ENCODE results near the gene KIF2C.

The KIF2C gene

GRCh38 chr1:44718091-44718490 lies 21.5 kb upstream of the KIF2C start:
- Histone ChIP-seq H3K4me1 (ENCODE audit: control insufficient read depth in 2 of 2, insufficient read depth in 2 of 2, low read length in 2 of 2) (no peaks in the 10 kb centered on the region), H3K36me3 (ENCODE audit: control insufficient read depth in 2 of 2, insufficient read depth in 2 of 2, low read length in 2 of 2) (no peaks in the 10 kb centered on the region), H3K9ac (ENCODE audit: low read depth in 1 of 2, low read length in 2 of 2) (no peak overlapping the region), H3K9me3 (ENCODE audit: control insufficient read depth in 2 of 2, low read length in 2 of 2) (no peaks in the 10 kb centered on the region), H3K27ac (ENCODE audit: low read depth in 2 of 2, low read length in 2 of 2) (no peak overlapping the region), H3K27me3 (ENCODE audit: control insufficient read depth in 2 of 2, insufficient read depth in 2 of 2, low read length in 2 of 2) (no peaks in the 10 kb centered on the region), H3K4me3 (ENCODE audit: low read length in 2 of 2) (no peak overlapping the region)

DNA sequence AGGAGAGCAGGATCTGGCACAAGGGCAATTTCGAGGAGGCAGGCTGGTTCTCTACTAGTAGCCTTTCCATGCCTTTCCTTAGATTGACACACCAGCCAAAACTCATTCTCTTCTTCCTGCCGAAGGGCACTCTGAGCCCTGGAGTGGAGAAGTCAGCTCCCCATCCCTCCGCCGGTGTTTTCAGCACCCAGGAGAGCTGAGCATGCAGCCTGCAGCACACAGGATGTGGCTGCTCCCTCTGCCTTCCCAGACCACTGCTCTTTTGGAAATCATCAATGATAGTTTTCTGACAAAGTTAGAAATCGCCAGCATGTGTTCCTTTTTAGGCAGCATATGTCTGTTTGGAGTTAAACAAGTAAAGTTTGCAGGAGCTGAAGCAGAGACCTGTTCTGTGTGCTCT lies 20.3 kb upstream of the KIF2C start:
- Histone ChIP-seq H3K4me3 (ENCODE audit: low read length in 2 of 2) (no peak overlapping the region), H3K36me3 (ENCODE audit: control insufficient read depth in 2 of 2, insufficient read depth in 2 of 2, low read length in 2 of 2) (no peaks in the 10 kb centered on the region), H3K4me1 (ENCODE audit: control insufficient read depth in 2 of 2, insufficient read depth in 2 of 2, low read length in 2 of 2) (no peaks in the 10 kb centered on the region), H3K9ac (ENCODE audit: low read depth in 1 of 2, low read length in 2 of 2) (no peak overlapping the region), H3K27me3 (ENCODE audit: control insufficient read depth in 2 of 2, insufficient read depth in 2 of 2, low read length in 2 of 2) (no peaks in the 10 kb centered on the region), H3K9me3 (ENCODE audit: control insufficient read depth in 2 of 2, low read length in 2 of 2) (no peaks in the 10 kb centered on the region), H3K27ac (ENCODE audit: low read depth in 2 of 2, low read length in 2 of 2) (no peak overlapping the region)

GRCh38 chr1:44720281-44720680 lies 19.4 kb upstream of the KIF2C start:
- H3K36me3 ChIP-seq (ENCODE audit: control insufficient read depth in 2 of 2, insufficient read depth in 2 of 2, low read length in 2 of 2): no peaks in the 10 kb centered on the region
- H3K4me1 ChIP-seq (ENCODE audit: control insufficient read depth in 2 of 2, insufficient read depth in 2 of 2, low read length in 2 of 2): no peaks in the 10 kb centered on the region
- no peaks in the 10 kb centered on the region for H3K27me3 ChIP-seq (ENCODE audit: control insufficient read depth in 2 of 2, insufficient read depth in 2 of 2, low read length in 2 of 2)
- H3K9me3 ChIP-seq (ENCODE audit: control insufficient read depth in 2 of 2, low read length in 2 of 2): no peaks in the 10 kb centered on the region
- H3K27ac ChIP-seq (ENCODE audit: low read depth in 2 of 2, low read length in 2 of 2): no peak overlapping the region
- H3K9ac ChIP-seq (ENCODE audit: low read depth in 1 of 2, low read length in 2 of 2): no peak overlapping the region
- H3K4me3 ChIP-seq (ENCODE audit: low read length in 2 of 2): no peak overlapping the region

GRCh38 chr1:44721485-44722361 lies 17.9 kb upstream of the KIF2C start:
- no peaks in the 10 kb centered on the region for H3K36me3 ChIP-seq (ENCODE audit: control insufficient read depth in 2 of 2, insufficient read depth in 2 of 2, low read length in 2 of 2)
- H3K27ac ChIP-seq (ENCODE audit: low read depth in 2 of 2, low read length in 2 of 2): peak overlapping the region; percentile 20 to 43
- H3K4me3 ChIP-seq (ENCODE audit: low read length in 2 of 2): peak overlapping the region in 1 of 2 donors; percentile 20
- no peaks in the 10 kb centered on the region for H3K27me3 ChIP-seq (ENCODE audit: control insufficient read depth in 2 of 2, insufficient read depth in 2 of 2, low read length in 2 of 2)
- no peaks in the 10 kb centered on the region for H3K4me1 ChIP-seq (ENCODE audit: control insufficient read depth in 2 of 2, insufficient read depth in 2 of 2, low read length in 2 of 2)
- H3K9ac ChIP-seq (ENCODE audit: low read depth in 1 of 2, low read length in 2 of 2): no peak overlapping the region
- H3K9me3 ChIP-seq (ENCODE audit: control insufficient read depth in 2 of 2, low read length in 2 of 2): no peaks in the 10 kb centered on the region

DNA sequence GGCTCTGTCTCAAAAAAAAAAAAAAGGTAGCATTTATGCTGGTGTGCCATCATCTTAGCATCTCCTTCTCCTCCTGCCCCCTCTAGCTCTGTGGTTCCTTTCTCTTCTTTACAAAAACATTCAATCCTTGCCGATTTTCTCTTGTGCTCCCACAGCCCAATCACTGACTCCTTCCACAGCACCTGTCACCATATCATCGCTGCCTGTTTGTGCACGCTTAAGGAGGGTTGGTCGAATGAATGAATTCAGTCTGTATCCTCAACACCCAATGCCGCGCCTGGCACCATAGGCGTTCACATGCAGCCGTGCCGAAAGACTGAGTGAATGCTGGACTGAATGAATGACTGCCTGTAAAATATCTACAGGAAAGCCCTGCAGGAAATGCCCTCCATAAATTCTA lies 16.6 kb upstream of the KIF2C start:
- Histone ChIP-seq H3K27ac (ENCODE audit: low read depth in 2 of 2, low read length in 2 of 2) (peak overlapping the region in 1 of 2 donors; percentile 32), H3K9me3 (ENCODE audit: control insufficient read depth in 2 of 2, low read length in 2 of 2) (no peaks in the 10 kb centered on the region), H3K36me3 (ENCODE audit: control insufficient read depth in 2 of 2, insufficient read depth in 2 of 2, low read length in 2 of 2) (no peaks in the 10 kb centered on the region), H3K4me1 (ENCODE audit: control insufficient read depth in 2 of 2, insufficient read depth in 2 of 2, low read length in 2 of 2) (no peaks in the 10 kb centered on the region), H3K9ac (ENCODE audit: low read depth in 1 of 2, low read length in 2 of 2) (no peak overlapping the region), H3K4me3 (ENCODE audit: low read length in 2 of 2) (peak overlapping the region in 1 of 2 donors; percentile 48), H3K27me3 (ENCODE audit: control insufficient read depth in 2 of 2, insufficient read depth in 2 of 2, low read length in 2 of 2) (no peaks in the 10 kb centered on the region)

- Histone ChIP-seq H3K4me3 (ENCODE audit: low read length in 2 of 2) (peak overlapping the region in 1 of 2 donors; percentile 48), H3K4me1 (ENCODE audit: control insufficient read depth in 2 of 2, insufficient read depth in 2 of 2, low read length in 2 of 2) (no peaks in the 10 kb centered on the region), H3K36me3 (ENCODE audit: control insufficient read depth in 2 of 2, insufficient read depth in 2 of 2, low read length in 2 of 2) (no peaks in the 10 kb centered on the region), H3K9me3 (ENCODE audit: control insufficient read depth in 2 of 2, low read length in 2 of 2) (no peaks in the 10 kb centered on the region), H3K27me3 (ENCODE audit: control insufficient read depth in 2 of 2, insufficient read depth in 2 of 2, low read length in 2 of 2) (no peaks in the 10 kb centered on the region), H3K9ac (ENCODE audit: low read depth in 1 of 2, low read length in 2 of 2) (no peak overlapping the region), H3K27ac (ENCODE audit: low read depth in 2 of 2, low read length in 2 of 2) (peak overlapping the region in 1 of 2 donors; percentile 32)
Observed at GRCh38 chr1:44723496-44724295, 15.9 kb upstream of the KIF2C start.

DNA sequence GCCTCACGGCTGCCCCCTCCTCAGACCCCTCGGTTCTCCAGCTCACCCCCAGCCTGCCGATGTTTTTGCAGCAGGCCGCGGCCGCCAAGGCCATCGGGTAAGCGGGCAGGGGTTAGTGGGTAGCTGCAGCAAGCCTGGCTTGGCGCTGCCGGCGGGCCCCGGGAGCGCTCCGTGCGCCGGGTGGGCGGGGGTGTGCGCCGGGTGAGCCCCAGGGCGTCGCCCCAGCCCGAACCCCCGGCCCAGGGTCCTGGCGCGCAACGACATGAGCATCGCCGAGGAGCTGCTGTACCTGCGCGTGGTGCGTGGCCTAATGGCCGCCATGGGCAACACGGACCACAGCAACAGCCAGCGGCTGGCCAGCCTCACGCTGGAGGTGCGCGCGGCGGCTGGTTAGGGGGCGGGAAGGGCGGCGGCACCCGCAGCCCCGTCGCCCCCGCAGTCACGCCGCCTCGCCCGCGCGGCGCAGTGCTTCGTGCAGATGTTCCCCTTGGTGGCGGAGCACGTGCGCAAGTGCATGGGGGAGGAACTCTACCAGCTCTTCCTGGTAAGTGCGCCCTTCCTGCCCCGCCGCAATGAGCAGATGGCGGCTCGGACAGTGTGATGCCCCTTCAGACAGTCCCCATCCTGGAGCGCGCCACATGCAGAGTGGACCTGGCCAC lies 15.2 kb upstream of the KIF2C start:
- Histone ChIP-seq H3K9ac (ENCODE audit: low read depth in 1 of 2, low read length in 2 of 2) (no peak overlapping the region), H3K4me1 (ENCODE audit: control insufficient read depth in 2 of 2, insufficient read depth in 2 of 2, low read length in 2 of 2) (peaks cover 0 to 2% of the 10 kb centered on the region in 2 donors), H3K9me3 (ENCODE audit: control insufficient read depth in 2 of 2, low read length in 2 of 2) (no peaks in the 10 kb centered on the region), H3K4me3 (ENCODE audit: low read length in 2 of 2) (no peak overlapping the region), H3K27me3 (ENCODE audit: control insufficient read depth in 2 of 2, insufficient read depth in 2 of 2, low read length in 2 of 2) (no peaks in the 10 kb centered on the region), H3K36me3 (ENCODE audit: control insufficient read depth in 2 of 2, insufficient read depth in 2 of 2, low read length in 2 of 2) (no peaks in the 10 kb centered on the region), H3K27ac (ENCODE audit: low read depth in 2 of 2, low read length in 2 of 2) (no peak overlapping the region)

- Histone ChIP-seq H3K9ac (ENCODE audit: low read depth in 1 of 2, low read length in 2 of 2) (no peak overlapping the region), H3K27ac (ENCODE audit: low read depth in 2 of 2, low read length in 2 of 2) (no peak overlapping the region), H3K27me3 (ENCODE audit: control insufficient read depth in 2 of 2, insufficient read depth in 2 of 2, low read length in 2 of 2) (no peaks in the 10 kb centered on the region), H3K4me1 (ENCODE audit: control insufficient read depth in 2 of 2, insufficient read depth in 2 of 2, low read length in 2 of 2) (peaks cover 0 to 3% of the 10 kb centered on the region in 2 donors), H3K36me3 (ENCODE audit: control insufficient read depth in 2 of 2, insufficient read depth in 2 of 2, low read length in 2 of 2) (no peaks in the 10 kb centered on the region), H3K4me3 (ENCODE audit: low read length in 2 of 2) (no peak overlapping the region), H3K9me3 (ENCODE audit: control insufficient read depth in 2 of 2, low read length in 2 of 2) (no peaks in the 10 kb centered on the region)
Observed at GRCh38 chr1:44724955-44725698, 14.5 kb upstream of the KIF2C start.

GRCh38 chr1:44730741-44731512 lies 8.7 kb upstream of the KIF2C start, which contains the start of gene RNU5D-1:
Gene RNU5D-1 (minus strand): TSS chr1:44731170.
- H3K4me1 ChIP-seq (ENCODE audit: control insufficient read depth in 2 of 2, insufficient read depth in 2 of 2, low read length in 2 of 2): peaks cover 10 to 14% of the 10 kb centered on the region in 2 donors
- peak within 1 kb of the TSS; percentile 69 to 80 for H3K9ac ChIP-seq (ENCODE audit: low read depth in 1 of 2, low read length in 2 of 2)
- no peaks in the 10 kb centered on the region for H3K9me3 ChIP-seq (ENCODE audit: control insufficient read depth in 2 of 2, low read length in 2 of 2)
- H3K27me3 ChIP-seq (ENCODE audit: control insufficient read depth in 2 of 2, insufficient read depth in 2 of 2, low read length in 2 of 2): no peaks in the 10 kb centered on the region
- H3K27ac ChIP-seq (ENCODE audit: low read depth in 2 of 2, low read length in 2 of 2): peak within 1 kb of the TSS; percentile 92 to 93
- peak within 1 kb of the TSS; percentile 57 to 76 for H3K4me3 ChIP-seq (ENCODE audit: low read length in 2 of 2)
- H3K36me3 ChIP-seq (ENCODE audit: control insufficient read depth in 2 of 2, insufficient read depth in 2 of 2, low read length in 2 of 2): no peaks in the 10 kb centered on the region

Measured in mucosa of rectum (tissue), 2 donors.